T follicular helper cell (primary cell): ENCODE results near the gene AGFG1.
"Not testable (repeated sequence)": the region's sequence is repeated elsewhere in the genome, so short reads cannot be mapped to it uniquely, and the experiment has no call there.

Experiments used
- DNase-seq: peaks from one replicate; pipeline ENCODE4 v3.0.0-alpha.2; 2020; ENCODE audit warnings: low read depth

The AGFG1 gene

GRCh38 chr2:227540352-227540751 is 68.4 kb downstream of the AGFG1 start:
- not testable (repeated sequence) for DNase-seq

- no peak for DNase-seq
Observed at GRCh38 chr2:227545990-227546389, 74.0 kb downstream of the AGFG1 start.

- no peak for DNase-seq
Observed at GRCh38 chr2:227551836-227552235, 79.9 kb downstream of the AGFG1 start.

GRCh38 chr2:227562581-227562980 is 90.6 kb downstream of the AGFG1 start:
- DNase-seq: no peak

- no peak for DNase-seq
Observed at GRCh38 chr2:227565080-227565479, 93.1 kb downstream of the AGFG1 start.

- DNase-seq: no peak
Observed at GRCh38 chr2:227566012-227566411, 94.1 kb downstream of the AGFG1 start.

GRCh38 chr2:227568852-227569169 is 96.9 kb downstream of the AGFG1 start:
- DNase-seq: no peak

GRCh38 chr2:227570615-227571014 is 98.7 kb downstream of the AGFG1 start:
- no peak for DNase-seq

GRCh38 chr2:227576110-227576509 is 104.2 kb downstream of the AGFG1 start:
- no peak for DNase-seq

GRCh38 chr2:227576812-227577211 is 104.9 kb downstream of the AGFG1 start:
- DNase-seq: no peak

GRCh38 chr2:227577555-227577954 is 105.6 kb downstream of the AGFG1 start:
- DNase-seq: no peak

- no peak for DNase-seq
Observed at GRCh38 chr2:227578642-227579041, 106.7 kb downstream of the AGFG1 start.

GRCh38 chr2:227579791-227580190 is 107.8 kb downstream of the AGFG1 start:
- no peak for DNase-seq

GRCh38 chr2:227582369-227582768 is 110.4 kb downstream of the AGFG1 start:
- no peak for DNase-seq

- no peak for DNase-seq
Observed at GRCh38 chr2:227592694-227593387, 120.9 kb downstream of the AGFG1 start.

GRCh38 chr2:227595797-227596196 is 123.8 kb downstream of the AGFG1 start:
- DNase-seq: no peak

GRCh38 chr2:227597036-227597435 is 125.1 kb downstream of the AGFG1 start:
- DNase-seq: no peak

GRCh38 chr2:227597998-227598397 is 126.0 kb downstream of the AGFG1 start:
- DNase-seq: no peak

- DNase-seq: not testable (repeated sequence)
Observed at GRCh38 chr2:227598835-227599503, 127.0 kb downstream of the AGFG1 start, which contains the start of gene SCYGR2. TSS of gene SCYGR2 (plus strand) at chr2:227598893. CDS start at chr2:227598893, 0 bp downstream.

- no peak for DNase-seq
Observed at GRCh38 chr2:227602358-227602757, 130.4 kb downstream of the AGFG1 start.

- no peak for DNase-seq
Observed at GRCh38 chr2:227606476-227606875, 134.5 kb downstream of the AGFG1 start.

- no peak for DNase-seq
Observed at GRCh38 chr2:227607941-227608340, 136.0 kb downstream of the AGFG1 start.

GRCh38 chr2:227608561-227609338 is 136.8 kb downstream of the AGFG1 start:
- no peak for DNase-seq
